Fibroblast of the aortic adventitia (primary cell): ENCODE data around the gene TBC1D25. TPM values are rescaled to one million over a fixed set of nuclear protein-coding genes. Genes with fewer than 3 reads are reported as not detected.
"Not testable (repeated sequence)": the region's sequence is repeated elsewhere in the genome, so short reads cannot be mapped to it uniquely, and the experiment has no call there.

Experiments used
- DNase-seq: peaks from one replicate; pipeline ENCODE4 v3.0.0-alpha.2; 2010; ENCODE audit warnings: low read depth
- H3K4me3 ChIP-seq: 2 replicates; pipeline ENCODE4 v1.5.1; 2011; ENCODE audit warnings: low read depth, mild to moderate bottlenecking, control low read depth, low read length, moderate library complexity
- CTCF ChIP-seq: IDR thresholded peaks from 2 replicates; pipeline ENCODE4 v1.5.1; 2011; ENCODE audit warnings: mild to moderate bottlenecking, low read length, control low read depth, inconsistent platforms; ENCODE audit not compliant: insufficient read depth
- total RNA-seq: library from RNA; depleted of rRNA; stranded (reverse); fragments of >200 nt; gene quantifications from 2 replicates; pipeline ENCODE4 v1.2.3, GENCODE V29; 2012; ENCODE audit warnings: low replicate concordance

TBC1D25 gene
- total RNA-seq, 1 donor, result 8.0 TPM

GRCh38 chrX:48533165-48533564 is 6.3 kb upstream of the TBC1D25 start:
- no peak for DNase-seq
- no peak for TF ChIP-seq CTCF
- H3K4me3 ChIP-seq, result no peak overlapping the region

GRCh38 chrX:48538641-48539344 is 721 bp upstream of the TBC1D25 start:
- peak overlapping the region; percentile 44 for H3K4me3 ChIP-seq
- DNase-seq, result no peak
- no peak for TF ChIP-seq CTCF

GRCh38 chrX:48540028-48540375 is 488 bp downstream of the TBC1D25 start:
- DNase-seq, result peak; percentile 43
- TF ChIP-seq CTCF, result no peak
- peak overlapping the region; percentile 77 for H3K4me3 ChIP-seq

- peak overlapping the region; percentile 77 for H3K4me3 ChIP-seq
- no peak for TF ChIP-seq CTCF
- no peak for DNase-seq
These were observed 966 bp downstream of the TBC1D25 start for GRCh38 chrX:48540480-48540879.

- H3K4me3 ChIP-seq, result no peak overlapping the region
- TF ChIP-seq CTCF, result no peak
- no peak for DNase-seq
These were observed 1.8 kb downstream of the TBC1D25 start for GRCh38 chrX:48541140-48541814.

GRCh38 chrX:48548871-48549270 is 9.4 kb downstream of the TBC1D25 start:
- DNase-seq, result no peak
- no peak overlapping the region for H3K4me3 ChIP-seq
- no peak for TF ChIP-seq CTCF

GRCh38 chrX:48555731-48556325 is 16.3 kb downstream of the TBC1D25 start:
- DNase-seq, H3K4me3 ChIP-seq: not testable (repeated sequence)
